Trophoblast cell (in vitro differentiated cells and primary cell): ENCODE results near the gene CACNA1C.

Experiments used
- DNase-seq, 2 donors: peaks; one replicate each; pipeline ENCODE4 v3.0.0-alpha.2; 2016
- H2AFZ ChIP-seq: 2 replicates; pipeline ENCODE4 v1.6.1; 2013; ENCODE audit warnings: low read length, moderate library complexity, mild to moderate bottlenecking; ENCODE audit not compliant: insufficient read depth, poor library complexity
- H2AK5ac ChIP-seq: 2 replicates; pipeline ENCODE4 v1.6.1; 2013; ENCODE audit warnings: mild to moderate bottlenecking, low read length
- H2BK120ac ChIP-seq: 2 replicates; pipeline ENCODE4 v1.6.1; 2013; ENCODE audit warnings: low read length, mild to moderate bottlenecking, moderate library complexity; ENCODE audit not compliant: insufficient read depth, poor library complexity
- H2BK12ac ChIP-seq: 2 replicates; pipeline ENCODE4 v1.6.1; 2013; ENCODE audit warnings: mild to moderate bottlenecking, low read length, moderate library complexity
- H2BK5ac ChIP-seq: 2 replicates; pipeline ENCODE4 v1.6.1; 2013; ENCODE audit warnings: low read length, low read depth, moderate library complexity, mild to moderate bottlenecking; ENCODE audit not compliant: poor library complexity
- H3K14ac ChIP-seq: 2 replicates; pipeline ENCODE4 v1.6.1; 2013; ENCODE audit warnings: mild to moderate bottlenecking, low read length
- H3K18ac ChIP-seq: 2 replicates; pipeline ENCODE4 v1.6.1; 2013; ENCODE audit warnings: mild to moderate bottlenecking, low read length
- H3K23ac ChIP-seq: 2 replicates; pipeline ENCODE4 v1.6.1; 2013; ENCODE audit warnings: low read length
- H3K27ac ChIP-seq: 2 replicates; pipeline ENCODE4 v1.5.1; 2013; ENCODE audit warnings: low read depth, mild to moderate bottlenecking, inconsistent platforms, low read length, moderate library complexity
- H3K27me3 ChIP-seq: 2 replicates; pipeline ENCODE4 v1.6.1; 2013; ENCODE audit warnings: inconsistent platforms, mild to moderate bottlenecking, low read length, moderate library complexity; ENCODE audit not compliant: insufficient read depth
- H3K36me3 ChIP-seq, 2 experiments: 1 replicate in 1 of 2; 2 replicates in 1 of 2; pipeline ENCODE4 v1.6.1; 2013; ENCODE audit warnings: low read length in 2 of 2, mild to moderate bottlenecking in 2 of 2, moderate library complexity in 1 of 2; ENCODE audit not compliant: insufficient read depth in 2 of 2, control insufficient read depth in 1 of 2
- H3K4ac ChIP-seq: 2 replicates; pipeline ENCODE4 v1.6.1; 2013; ENCODE audit warnings: low read depth, mild to moderate bottlenecking, low read length, moderate library complexity
- H3K4me1 ChIP-seq, 2 experiments: 1 replicate in 1 of 2; 2 replicates in 1 of 2; pipeline ENCODE4 v1.6.1; 2013; ENCODE audit warnings: low read length in 2 of 2, mild to moderate bottlenecking in 2 of 2, moderate library complexity in 1 of 2; ENCODE audit not compliant: insufficient read depth in 2 of 2, control insufficient read depth in 1 of 2
- H3K4me2 ChIP-seq: 2 replicates; pipeline ENCODE4 v1.6.1; 2013; ENCODE audit warnings: inconsistent platforms, mild to moderate bottlenecking, low read length, moderate library complexity
- H3K4me3 ChIP-seq: 2 replicates; pipeline ENCODE4 v1.5.1; 2013; ENCODE audit warnings: mild to moderate bottlenecking, low read depth, low read length, inconsistent platforms
- H3K79me1 ChIP-seq: one replicate; pipeline ENCODE4 v1.6.1; 2013; ENCODE audit warnings: low read length
- H3K79me2 ChIP-seq: 2 replicates; pipeline ENCODE4 v1.6.1; 2013; ENCODE audit warnings: low read length, mild to moderate bottlenecking; ENCODE audit not compliant: control insufficient read depth, insufficient read depth, poor library complexity
- H3K9ac ChIP-seq: 2 replicates; pipeline ENCODE4 v1.6.1; 2013; ENCODE audit warnings: mild to moderate bottlenecking, low read length
- H3K9me3 ChIP-seq: 2 replicates; pipeline ENCODE4 v1.6.1; 2013; ENCODE audit warnings: low read depth, mild to moderate bottlenecking, control low read depth, inconsistent platforms, low read length; ENCODE audit not compliant: insufficient read depth
- H4K12ac ChIP-seq: 2 replicates; pipeline ENCODE4 v1.6.1; 2013; ENCODE audit warnings: low read depth, mild to moderate bottlenecking, low read length, moderate library complexity
- H4K8ac ChIP-seq: 2 replicates; pipeline ENCODE4 v1.6.1; 2013; ENCODE audit warnings: low read depth, mild to moderate bottlenecking, low read length, moderate library complexity
- H4K91ac ChIP-seq: one replicate; pipeline ENCODE4 v1.6.1; 2013; ENCODE audit warnings: low read depth, mild to moderate bottlenecking, low read length, moderate library complexity
- whole genome bisulfite sequencing: extraction: QIAGEN DNeasy Blood & Tissue Kit; methylation state at CpG from one replicate; pipeline ENCODE4 v1.1.7; 2013; ENCODE audit warnings: missing lambda C conversion rate; ENCODE audit not compliant: insufficient read length, insufficient coverage; ENCODE audit errors: extremely low coverage; 5-methylcytosine and 5-hydroxymethylcytosine counted together

CACNA1C gene

DNA sequence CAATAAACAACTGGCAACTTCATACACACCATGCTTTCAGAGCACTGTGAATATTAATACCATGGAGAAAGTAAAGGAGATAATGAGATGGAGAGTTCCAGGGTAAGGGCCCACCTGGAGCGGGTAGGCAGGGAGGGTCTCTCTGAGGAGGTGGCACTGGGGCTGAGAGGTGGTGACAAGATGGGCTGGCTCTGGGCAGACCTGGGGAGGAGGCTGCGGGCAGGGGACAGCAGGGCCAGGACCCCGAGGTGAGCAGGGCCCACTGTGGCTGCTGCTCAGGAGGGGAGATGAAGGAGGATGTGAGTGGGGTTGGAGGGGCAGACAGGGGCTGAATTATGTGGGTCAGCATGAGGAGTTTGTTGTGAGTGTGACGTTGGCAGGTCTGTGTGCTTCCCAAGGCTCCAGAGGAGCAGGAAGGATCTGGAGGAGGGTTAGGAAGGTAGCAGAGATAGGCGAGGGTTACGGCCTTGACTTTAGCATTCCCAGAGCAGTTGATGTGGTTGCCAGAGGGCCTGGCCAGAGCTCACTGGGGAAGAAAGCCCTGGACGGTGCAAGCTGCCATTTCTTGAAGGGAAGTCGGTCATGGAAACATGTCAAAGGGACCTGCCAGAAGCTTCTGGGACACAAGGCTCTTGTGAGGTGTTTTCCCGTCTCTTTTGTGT is 88.2 kb downstream of the CACNA1C start:
- no peak overlapping the region for H3K4ac ChIP-seq
- peaks cover 4% of the 10 kb centered on the region for H3K79me1 ChIP-seq
- H3K27me3 ChIP-seq: no peaks in the 10 kb centered on the region
- no peaks in the 10 kb centered on the region for H3K79me2 ChIP-seq
- H3K4me1 ChIP-seq: peaks cover 0 to 5% of the 10 kb centered on the region in 2 experiments
- no peak overlapping the region for H2BK5ac ChIP-seq
- no peaks in the 10 kb centered on the region for H3K36me3 ChIP-seq
- no peak overlapping the region for H3K14ac ChIP-seq
- H3K23ac ChIP-seq: no peak overlapping the region
- H3K27ac ChIP-seq: no peak overlapping the region
- H3K4me2 ChIP-seq: no peak overlapping the region
- DNase-seq: no peak
- H3K9ac ChIP-seq: no peak overlapping the region
- no peak overlapping the region for H4K8ac ChIP-seq
- WGBS: no CpG with 5 or more reads among the region's 9 CpGs
- H2BK12ac ChIP-seq: no peak overlapping the region
- no peak overlapping the region for H2AK5ac ChIP-seq
- H3K18ac ChIP-seq: no peak overlapping the region
- H4K91ac ChIP-seq: no peak overlapping the region
- H3K9me3 ChIP-seq: peaks cover 3% of the 10 kb centered on the region
- H3K4me3 ChIP-seq: no peak overlapping the region
- no peak overlapping the region for H2BK120ac ChIP-seq
- no peak overlapping the region for H4K12ac ChIP-seq
- no peak overlapping the region for H2AFZ ChIP-seq

DNA sequence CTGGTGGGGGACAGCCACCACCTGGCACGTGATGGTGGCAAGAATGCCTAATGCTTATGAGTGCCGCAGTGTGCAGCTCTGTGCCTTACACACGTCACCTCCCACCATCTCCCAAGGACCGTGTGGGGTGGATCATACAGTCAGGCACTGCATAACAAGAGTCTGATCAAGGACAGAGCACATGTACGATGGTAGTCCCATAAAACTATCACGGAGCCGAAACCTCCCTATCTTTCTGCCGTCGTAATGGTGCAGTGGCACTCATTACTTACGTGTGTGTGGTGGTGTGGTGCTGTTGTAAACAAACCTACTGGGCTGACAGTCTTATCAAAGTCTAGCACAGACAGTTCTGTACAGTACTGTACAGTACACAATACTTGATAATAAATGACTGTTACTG is 89.3 kb downstream of the CACNA1C start:
- Histone ChIP-seq H3K36me3 (no peaks in the 10 kb centered on the region), H3K18ac (no peak overlapping the region), H3K9ac (no peak overlapping the region), H3K79me2 (no peaks in the 10 kb centered on the region), H3K27me3 (no peaks in the 10 kb centered on the region), H3K79me1 (no peaks in the 10 kb centered on the region), H3K4me2 (no peak overlapping the region), H4K91ac (no peak overlapping the region), H3K27ac (no peak overlapping the region), H2BK120ac (no peak overlapping the region), H2AFZ (no peak overlapping the region), H3K4ac (no peak overlapping the region), H3K14ac (no peak overlapping the region), H2BK5ac (no peak overlapping the region), H2BK12ac (no peak overlapping the region), H3K4me3 (no peak overlapping the region), H3K4me1 (peaks cover 0 to 2% of the 10 kb centered on the region in 2 experiments), H4K8ac (no peak overlapping the region), H2AK5ac (no peak overlapping the region), H3K23ac (no peak overlapping the region), H4K12ac (no peak overlapping the region), H3K9me3 (peaks cover 3% of the 10 kb centered on the region)
- no CpG with 5 or more reads among the region's 10 CpGs for WGBS
- no peak for DNase-seq

DNA sequence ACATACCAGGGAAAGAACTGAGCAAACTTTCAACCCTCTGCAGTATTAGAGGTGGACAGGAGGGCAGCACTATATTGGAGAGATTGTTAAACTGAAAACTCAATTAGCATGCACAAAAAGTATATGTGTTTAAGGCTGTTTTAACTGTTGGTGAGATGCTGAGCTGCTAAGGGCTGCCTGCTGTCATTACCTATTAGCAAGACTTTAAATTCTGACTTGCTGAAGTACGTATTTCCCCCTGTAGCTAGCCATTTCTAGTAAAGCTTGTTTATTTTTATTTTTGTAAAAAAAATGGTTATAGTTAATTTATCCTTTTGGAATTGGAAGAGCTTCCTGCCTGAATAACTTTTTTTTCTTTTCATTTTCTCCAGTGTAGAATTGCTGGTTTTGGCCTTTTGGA is 92.2 kb downstream of the CACNA1C start:
- Histone ChIP-seq H3K23ac (no peak overlapping the region), H3K79me2 (no peaks in the 10 kb centered on the region), H3K36me3 (no peaks in the 10 kb centered on the region), H3K4me3 (no peak overlapping the region), H4K91ac (no peak overlapping the region), H3K4me2 (no peak overlapping the region), H2BK5ac (no peak overlapping the region), H3K9me3 (no peaks in the 10 kb centered on the region), H3K27ac (no peak overlapping the region), H4K12ac (no peak overlapping the region), H3K9ac (no peak overlapping the region), H4K8ac (no peak overlapping the region), H2BK120ac (no peak overlapping the region), H3K4ac (no peak overlapping the region), H2AK5ac (no peak overlapping the region), H3K79me1 (no peaks in the 10 kb centered on the region), H3K4me1 (peaks cover 0 to 2% of the 10 kb centered on the region in 2 experiments), H2AFZ (no peak overlapping the region), H3K27me3 (no peaks in the 10 kb centered on the region), H2BK12ac (no peak overlapping the region), H3K18ac (no peak overlapping the region), H3K14ac (no peak overlapping the region)
- WGBS: no CpG with 5 or more reads among the region's 1 CpG
- DNase-seq: no peak

DNA sequence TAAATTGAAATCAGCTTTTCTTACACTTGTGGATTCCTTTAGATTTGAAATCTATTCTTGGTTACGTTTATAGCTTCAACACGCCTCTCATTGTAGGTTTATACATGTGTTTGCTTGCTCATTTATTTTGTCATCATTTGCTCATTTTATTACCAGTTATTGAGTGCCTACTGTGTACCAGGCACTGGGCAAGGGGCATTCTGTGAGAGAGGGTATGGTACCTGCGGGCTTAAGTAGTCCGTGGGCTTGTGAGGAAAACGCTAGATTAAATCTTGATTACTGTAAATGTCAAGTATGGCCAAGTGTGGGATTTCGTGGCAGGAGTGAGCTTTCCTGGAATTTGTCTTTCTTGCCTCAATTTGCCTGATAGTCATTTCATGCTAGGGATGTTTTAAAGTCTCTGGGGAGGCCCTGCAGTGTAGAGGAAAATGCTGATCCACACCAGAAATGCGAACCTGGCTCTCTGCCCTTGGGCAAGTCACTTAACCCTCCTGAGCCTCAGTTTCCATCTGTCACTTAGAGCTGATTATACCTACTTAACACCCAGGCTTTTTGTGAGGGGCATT is 92.7 kb downstream of the CACNA1C start:
- no peaks in the 10 kb centered on the region for H3K79me1 ChIP-seq
- H3K9me3 ChIP-seq: no peaks in the 10 kb centered on the region
- no peak overlapping the region for H2BK12ac ChIP-seq
- H3K23ac ChIP-seq: no peak overlapping the region
- no peak overlapping the region for H3K4me2 ChIP-seq
- H3K4ac ChIP-seq: no peak overlapping the region
- H3K4me1 ChIP-seq: peaks cover 0 to 2% of the 10 kb centered on the region in 2 experiments
- H4K12ac ChIP-seq: no peak overlapping the region
- H4K91ac ChIP-seq: no peak overlapping the region
- H2BK120ac ChIP-seq: no peak overlapping the region
- H2BK5ac ChIP-seq: no peak overlapping the region
- H3K4me3 ChIP-seq: no peak overlapping the region
- H2AFZ ChIP-seq: no peak overlapping the region
- no peak for DNase-seq
- no peak overlapping the region for H3K9ac ChIP-seq
- WGBS: no CpG with 5 or more reads among the region's 7 CpGs
- H3K27me3 ChIP-seq: no peaks in the 10 kb centered on the region
- no peak overlapping the region for H3K14ac ChIP-seq
- H3K79me2 ChIP-seq: no peaks in the 10 kb centered on the region
- no peak overlapping the region for H3K27ac ChIP-seq
- H4K8ac ChIP-seq: no peak overlapping the region
- H3K36me3 ChIP-seq: no peaks in the 10 kb centered on the region
- no peak overlapping the region for H3K18ac ChIP-seq
- H2AK5ac ChIP-seq: no peak overlapping the region
